LNCaP clone FGC (cell line): ENCODE results near the gene OPA1.
A peak's percentile ranks its signal among the peaks of the same experiment; 100 is the strongest.
"Not testable (repeated sequence)": the region's sequence is repeated elsewhere in the genome, so short reads cannot be mapped to it uniquely, and the experiment has no call there.

Experiments used
- DNase-seq: peaks from one replicate; pipeline ENCODE4 v3.0.0-alpha.2; 2011; ENCODE audit warnings: low read depth
- H3K4me3 ChIP-seq: 2 replicates; pipeline ENCODE4 v1.5.1; 2011; ENCODE audit warnings: mild to moderate bottlenecking, low read depth, low read length, control low read depth
- TF ChIP-seq, protein P1 (sequence below): IDR thresholded peaks from 2 replicates; pipeline ENCODE4 v1.5.1; 2012; ENCODE audit warnings: mild to moderate bottlenecking; ENCODE audit not compliant: control insufficient read depth, insufficient read depth; ENCODE audit errors: extremely low read depth

Gene OPA1

DNA sequence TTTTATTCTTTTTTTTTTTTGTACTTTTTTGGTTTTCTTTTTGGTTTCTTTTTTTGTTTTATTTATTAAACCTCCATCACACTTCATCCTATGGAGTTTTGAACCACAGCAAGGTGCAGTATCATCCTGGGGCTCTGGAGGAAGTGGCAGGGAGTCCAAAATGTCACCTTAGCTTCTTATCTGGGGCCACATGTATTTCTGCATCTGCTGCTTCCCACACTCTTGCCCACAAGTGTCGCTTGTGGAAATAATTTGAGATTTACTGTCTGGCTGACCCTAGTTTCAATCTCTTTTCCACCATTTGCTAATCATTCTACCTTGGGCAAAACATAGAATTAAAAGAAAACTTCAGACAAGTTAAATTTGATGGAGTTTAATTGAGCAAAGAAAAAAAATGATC is 6.4 kb downstream of the OPA1 start:
- DNase-seq, result no peak
- H3K4me3 ChIP-seq, result no peak overlapping the region
- TF ChIP-seq, protein P1, sequence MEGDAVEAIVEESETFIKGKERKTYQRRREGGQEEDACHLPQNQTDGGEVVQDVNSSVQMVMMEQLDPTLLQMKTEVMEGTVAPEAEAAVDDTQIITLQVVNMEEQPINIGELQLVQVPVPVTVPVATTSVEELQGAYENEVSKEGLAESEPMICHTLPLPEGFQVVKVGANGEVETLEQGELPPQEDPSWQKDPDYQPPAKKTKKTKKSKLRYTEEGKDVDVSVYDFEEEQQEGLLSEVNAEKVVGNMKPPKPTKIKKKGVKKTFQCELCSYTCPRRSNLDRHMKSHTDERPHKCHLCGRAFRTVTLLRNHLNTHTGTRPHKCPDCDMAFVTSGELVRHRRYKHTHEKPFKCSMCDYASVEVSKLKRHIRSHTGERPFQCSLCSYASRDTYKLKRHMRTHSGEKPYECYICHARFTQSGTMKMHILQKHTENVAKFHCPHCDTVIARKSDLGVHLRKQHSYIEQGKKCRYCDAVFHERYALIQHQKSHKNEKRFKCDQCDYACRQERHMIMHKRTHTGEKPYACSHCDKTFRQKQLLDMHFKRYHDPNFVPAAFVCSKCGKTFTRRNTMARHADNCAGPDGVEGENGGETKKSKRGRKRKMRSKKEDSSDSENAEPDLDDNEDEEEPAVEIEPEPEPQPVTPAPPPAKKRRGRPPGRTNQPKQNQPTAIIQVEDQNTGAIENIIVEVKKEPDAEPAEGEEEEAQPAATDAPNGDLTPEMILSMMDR, result no peak

DNA sequence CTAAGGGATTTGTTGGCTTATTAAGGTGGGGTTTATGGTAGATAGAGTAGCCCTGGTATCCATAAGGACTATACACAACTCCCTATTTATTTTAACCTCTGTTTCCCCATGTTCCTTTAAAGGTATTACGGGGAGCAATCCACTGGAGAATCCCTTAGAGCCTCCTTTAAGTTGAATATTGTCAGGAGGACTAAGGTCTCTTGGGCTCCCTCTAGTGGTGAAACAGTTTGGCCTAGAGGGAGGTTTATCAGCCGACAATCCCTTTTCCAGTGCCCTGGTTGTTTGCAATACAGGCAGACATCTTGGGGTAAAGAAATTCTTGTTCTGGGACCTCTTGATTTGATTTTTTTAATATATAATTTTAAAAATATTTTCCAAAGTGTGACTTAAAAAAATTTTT is 12.9 kb downstream of the OPA1 start:
- H3K4me3 ChIP-seq, result no peak overlapping the region
- peak; percentile 44 for DNase-seq
- TF ChIP-seq, protein P1, result peak; percentile 75

DNA sequence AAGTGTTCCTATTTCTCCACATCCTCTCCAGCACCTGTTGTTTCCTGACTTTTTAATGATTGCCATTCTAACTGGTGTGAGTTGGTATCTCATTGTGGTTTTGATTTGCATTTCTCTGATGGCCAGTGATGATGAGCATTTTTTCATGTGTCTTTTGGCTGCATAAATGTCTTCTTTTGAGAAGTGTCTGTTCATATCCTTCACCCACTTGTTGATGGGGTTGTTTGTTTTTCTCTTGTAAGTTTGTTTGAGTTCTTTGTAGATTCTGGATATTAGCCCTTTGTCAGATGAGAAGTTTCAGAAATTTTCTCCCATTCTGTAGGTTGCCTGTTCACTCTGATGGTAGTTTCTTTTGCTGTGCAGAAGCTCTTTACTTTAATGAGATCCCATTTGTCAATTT is 13.9 kb downstream of the OPA1 start:
- not testable (repeated sequence) for H3K4me3 ChIP-seq, DNase-seq

DNA sequence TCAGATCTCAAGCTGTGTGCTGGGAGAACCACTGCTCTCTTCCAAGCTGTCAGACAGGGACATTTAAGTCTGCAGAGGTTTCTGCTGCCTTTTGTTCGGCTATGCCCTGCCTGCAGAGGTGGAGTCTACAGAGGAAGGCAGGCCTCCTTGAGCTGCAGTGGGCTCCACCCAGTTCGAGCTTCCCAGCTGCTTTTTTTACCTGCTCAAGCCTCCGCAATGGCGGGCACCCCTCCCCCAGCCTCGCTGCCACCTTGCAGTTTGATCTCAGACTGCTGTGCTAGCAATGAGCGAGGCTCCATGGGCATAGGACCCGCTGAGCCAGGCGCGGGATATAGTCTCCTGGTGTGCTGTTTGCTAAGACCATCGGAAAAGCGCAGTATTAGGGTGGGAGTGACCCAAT is 17.5 kb downstream of the OPA1 start:
- DNase-seq, H3K4me3 ChIP-seq: not testable (repeated sequence)

DNA sequence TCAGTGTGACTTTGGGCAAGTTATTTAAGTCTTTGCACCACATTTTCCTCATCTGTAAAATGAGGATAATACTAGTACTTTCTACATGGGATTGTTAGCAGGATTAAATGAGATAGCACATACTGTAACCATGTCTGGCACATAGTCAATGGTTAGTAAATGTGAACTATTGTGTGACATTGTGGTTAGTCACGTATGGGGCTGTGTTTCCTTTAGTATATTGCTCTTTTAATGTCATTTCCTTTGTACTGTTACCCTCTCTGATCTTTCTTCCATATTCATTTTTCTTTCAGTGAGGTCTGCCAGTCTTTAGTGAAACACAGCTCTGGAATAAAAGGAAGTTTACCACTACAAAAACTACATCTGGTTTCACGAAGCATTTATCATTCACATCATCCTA is 21.4 kb downstream of the OPA1 start:
- H3K4me3 ChIP-seq, result no peak overlapping the region
- DNase-seq, result no peak
- TF ChIP-seq, protein P1, result no peak

DNA sequence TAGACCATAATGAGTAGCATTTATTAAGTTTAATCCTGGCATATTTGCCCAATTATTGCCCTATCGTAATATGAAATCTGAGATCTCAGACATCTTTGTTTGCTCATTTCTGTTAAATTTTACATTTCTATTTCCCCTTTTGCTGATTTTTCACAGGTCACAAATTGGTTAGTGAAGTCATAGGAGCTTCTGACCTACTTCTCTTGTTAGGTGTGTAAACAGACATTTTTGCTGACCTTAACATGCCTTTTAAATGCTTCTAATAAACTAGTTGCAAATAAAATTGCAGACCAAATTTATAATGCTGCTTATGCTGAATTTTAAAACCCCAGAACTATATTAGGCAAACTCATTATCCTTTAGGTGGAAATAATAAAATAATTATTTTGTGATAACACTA is 24.6 kb downstream of the OPA1 start:
- no peak overlapping the region for H3K4me3 ChIP-seq
- peak; percentile 11 for DNase-seq
- TF ChIP-seq, protein P1, result no peak

DNA sequence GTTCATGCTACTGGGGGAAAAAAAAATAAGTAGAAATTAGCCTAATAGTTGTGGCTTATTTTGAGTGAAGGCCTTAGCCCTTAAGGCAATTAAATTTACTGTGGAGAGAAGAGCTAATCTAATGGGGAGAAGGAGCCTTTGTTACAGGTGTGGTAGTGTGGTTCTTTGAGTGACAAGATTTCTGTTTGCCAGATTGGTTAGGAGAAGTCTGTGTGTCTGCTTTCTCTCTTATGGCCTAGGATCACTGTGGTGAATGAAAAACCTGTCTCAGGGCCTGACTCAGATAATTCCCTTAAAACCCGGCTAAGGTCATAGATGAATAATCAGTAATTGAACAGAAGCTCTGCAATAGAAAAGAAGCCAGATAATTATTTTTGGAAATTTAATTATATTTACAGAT is 27.0 kb downstream of the OPA1 start:
- no peak for DNase-seq
- no peak overlapping the region for H3K4me3 ChIP-seq
- TF ChIP-seq, protein P1, result no peak

DNA sequence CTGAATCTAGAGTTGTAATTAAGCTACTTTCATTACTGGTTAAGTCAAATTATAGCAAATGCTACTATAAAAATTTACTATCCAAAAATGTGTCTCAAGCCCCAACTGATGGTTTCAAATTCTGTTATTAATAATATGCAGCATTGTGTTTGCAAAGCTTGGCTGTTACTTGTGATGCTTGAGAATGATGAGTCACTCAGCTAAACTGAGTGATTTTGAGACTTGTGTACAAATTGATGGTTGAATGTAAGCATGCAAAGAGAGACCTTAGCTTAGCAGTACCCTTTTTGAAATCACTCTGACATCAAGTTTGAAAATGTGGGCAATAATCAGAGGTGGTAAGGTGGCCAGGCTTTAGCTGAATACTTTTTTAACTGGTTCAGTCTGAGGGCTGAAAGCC is 27.6 kb downstream of the OPA1 start:
- TF ChIP-seq, protein P1, result no peak
- no peak for DNase-seq
- H3K4me3 ChIP-seq, result no peak overlapping the region
